IMR-90 (cell line): Measurements from ENCODE around the gene EML5.
"Not testable (repeated sequence)": the region's sequence is repeated elsewhere in the genome, so short reads cannot be mapped to it uniquely, and the experiment has no call there.

Experiments used
- BHLHE40 ChIP-seq: fragments of 150-350 bp; IDR thresholded peaks from 2 replicates; pipeline ENCODE4 v1.6.1; 2016; ENCODE audit warnings: mild to moderate bottlenecking, low read depth, low read length
- CEBPB ChIP-seq: IDR thresholded peaks from 2 replicates; pipeline ENCODE4 v1.6.1; 2012; ENCODE audit warnings: low read depth, low read length, improper control_type of control experiment
- CHD1 ChIP-seq: IDR thresholded peaks from 2 replicates; pipeline ENCODE4 v1.6.1; 2012; ENCODE audit warnings: low read depth, low read length, improper control_type of control experiment
- POLR2A ChIP-seq: IDR thresholded peaks from 2 replicates; pipeline ENCODE4 v1.6.1; 2012; ENCODE audit warnings: mild to moderate bottlenecking, low read depth, low read length
- RFX5 ChIP-seq: IDR thresholded peaks from 2 replicates; pipeline ENCODE4 v1.8.0; 2012; ENCODE audit warnings: low read depth, mild to moderate bottlenecking, low read length, moderate library complexity
- SMC3 ChIP-seq: fragments of 150-350 bp; IDR thresholded peaks from 2 replicates; pipeline ENCODE4 v1.6.1; 2016; ENCODE audit warnings: low read depth, mild to moderate bottlenecking, antibody characterized with exemption, low read length, moderate library complexity
- TF ChIP-seq, protein P1 (sequence below): conservative IDR thresholded peaks from 2 replicates; pipeline ENCODE4 v1.5.1; 2012; ENCODE audit warnings: mild to moderate bottlenecking, low read depth, low read length, improper control_type of control experiment
- TF ChIP-seq, protein P2 (sequence below): fragments of 150-350 bp; IDR thresholded peaks from 2 replicates; pipeline ENCODE4 v1.6.1; 2016; ENCODE audit warnings: low read depth, mild to moderate bottlenecking, low read length, moderate library complexity, borderline replicate concordance

GRCh38 chr14:88819674-88820073 lies 26.9 kb upstream of the EML5 start:
- TF ChIP-seq, protein P1, sequence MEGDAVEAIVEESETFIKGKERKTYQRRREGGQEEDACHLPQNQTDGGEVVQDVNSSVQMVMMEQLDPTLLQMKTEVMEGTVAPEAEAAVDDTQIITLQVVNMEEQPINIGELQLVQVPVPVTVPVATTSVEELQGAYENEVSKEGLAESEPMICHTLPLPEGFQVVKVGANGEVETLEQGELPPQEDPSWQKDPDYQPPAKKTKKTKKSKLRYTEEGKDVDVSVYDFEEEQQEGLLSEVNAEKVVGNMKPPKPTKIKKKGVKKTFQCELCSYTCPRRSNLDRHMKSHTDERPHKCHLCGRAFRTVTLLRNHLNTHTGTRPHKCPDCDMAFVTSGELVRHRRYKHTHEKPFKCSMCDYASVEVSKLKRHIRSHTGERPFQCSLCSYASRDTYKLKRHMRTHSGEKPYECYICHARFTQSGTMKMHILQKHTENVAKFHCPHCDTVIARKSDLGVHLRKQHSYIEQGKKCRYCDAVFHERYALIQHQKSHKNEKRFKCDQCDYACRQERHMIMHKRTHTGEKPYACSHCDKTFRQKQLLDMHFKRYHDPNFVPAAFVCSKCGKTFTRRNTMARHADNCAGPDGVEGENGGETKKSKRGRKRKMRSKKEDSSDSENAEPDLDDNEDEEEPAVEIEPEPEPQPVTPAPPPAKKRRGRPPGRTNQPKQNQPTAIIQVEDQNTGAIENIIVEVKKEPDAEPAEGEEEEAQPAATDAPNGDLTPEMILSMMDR = not testable (repeated sequence)
- not testable (repeated sequence) for TF ChIP-seq CEBPB, POLR2A, SMC3, BHLHE40, CHD1, RFX5
- TF ChIP-seq, protein P2, sequence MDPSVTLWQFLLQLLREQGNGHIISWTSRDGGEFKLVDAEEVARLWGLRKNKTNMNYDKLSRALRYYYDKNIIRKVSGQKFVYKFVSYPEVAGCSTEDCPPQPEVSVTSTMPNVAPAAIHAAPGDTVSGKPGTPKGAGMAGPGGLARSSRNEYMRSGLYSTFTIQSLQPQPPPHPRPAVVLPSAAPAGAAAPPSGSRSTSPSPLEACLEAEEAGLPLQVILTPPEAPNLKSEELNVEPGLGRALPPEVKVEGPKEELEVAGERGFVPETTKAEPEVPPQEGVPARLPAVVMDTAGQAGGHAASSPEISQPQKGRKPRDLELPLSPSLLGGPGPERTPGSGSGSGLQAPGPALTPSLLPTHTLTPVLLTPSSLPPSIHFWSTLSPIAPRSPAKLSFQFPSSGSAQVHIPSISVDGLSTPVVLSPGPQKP = not testable (repeated sequence)
